GM12874 (cell line): ENCODE results near the gene APBA3.

Experiments used
- TF ChIP-seq, protein P1 (sequence below): IDR thresholded peaks from 2 replicates; pipeline ENCODE4 v1.5.1; 2011; ENCODE audit warnings: low read depth, mild to moderate bottlenecking, control low read depth, low read length, moderate library complexity; ENCODE audit not compliant: insufficient read depth

The APBA3 gene

GRCh38 chr19:3759482-3760254, 1.8 kb downstream of the APBA3 start:
- TF ChIP-seq, protein P1, sequence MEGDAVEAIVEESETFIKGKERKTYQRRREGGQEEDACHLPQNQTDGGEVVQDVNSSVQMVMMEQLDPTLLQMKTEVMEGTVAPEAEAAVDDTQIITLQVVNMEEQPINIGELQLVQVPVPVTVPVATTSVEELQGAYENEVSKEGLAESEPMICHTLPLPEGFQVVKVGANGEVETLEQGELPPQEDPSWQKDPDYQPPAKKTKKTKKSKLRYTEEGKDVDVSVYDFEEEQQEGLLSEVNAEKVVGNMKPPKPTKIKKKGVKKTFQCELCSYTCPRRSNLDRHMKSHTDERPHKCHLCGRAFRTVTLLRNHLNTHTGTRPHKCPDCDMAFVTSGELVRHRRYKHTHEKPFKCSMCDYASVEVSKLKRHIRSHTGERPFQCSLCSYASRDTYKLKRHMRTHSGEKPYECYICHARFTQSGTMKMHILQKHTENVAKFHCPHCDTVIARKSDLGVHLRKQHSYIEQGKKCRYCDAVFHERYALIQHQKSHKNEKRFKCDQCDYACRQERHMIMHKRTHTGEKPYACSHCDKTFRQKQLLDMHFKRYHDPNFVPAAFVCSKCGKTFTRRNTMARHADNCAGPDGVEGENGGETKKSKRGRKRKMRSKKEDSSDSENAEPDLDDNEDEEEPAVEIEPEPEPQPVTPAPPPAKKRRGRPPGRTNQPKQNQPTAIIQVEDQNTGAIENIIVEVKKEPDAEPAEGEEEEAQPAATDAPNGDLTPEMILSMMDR = no peak

- TF ChIP-seq, protein P1 = no peak
These were observed 7.7 kb downstream of the APBA3 start for GRCh38 chr19:3753631-3754410.

DNA sequence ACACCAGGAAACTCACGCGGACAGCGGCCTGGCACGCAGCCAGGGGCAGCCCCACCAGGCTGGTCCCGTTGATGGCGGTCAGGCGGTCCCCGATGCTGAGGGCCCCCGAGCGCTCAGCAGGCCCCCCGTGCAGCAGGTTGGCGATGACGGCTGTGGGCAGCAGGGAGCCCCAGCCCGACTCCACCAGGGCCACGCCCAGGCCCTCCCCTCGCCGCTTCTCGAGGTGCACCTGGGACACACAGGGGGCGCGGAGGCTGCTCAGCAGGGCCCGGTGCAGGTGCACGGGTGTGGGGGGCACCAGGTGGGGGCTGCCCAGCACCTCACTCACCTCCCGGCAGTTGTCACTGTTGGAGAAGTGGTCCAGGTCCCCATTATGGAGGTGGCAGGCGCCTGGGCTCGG, 9.0 kb downstream of the APBA3 start:
- TF ChIP-seq, protein P1 = no peak

- TF ChIP-seq, protein P1 = no peak
These were observed 10.3 kb downstream of the APBA3 start for GRCh38 chr19:3751236-3751635.

- TF ChIP-seq, protein P1 = no peak
These were observed 11.3 kb downstream of the APBA3 start for GRCh38 chr19:3750211-3750610.

GRCh38 chr19:3748965-3749364, 12.5 kb downstream of the APBA3 start:
- TF ChIP-seq, protein P1 = no peak

DNA sequence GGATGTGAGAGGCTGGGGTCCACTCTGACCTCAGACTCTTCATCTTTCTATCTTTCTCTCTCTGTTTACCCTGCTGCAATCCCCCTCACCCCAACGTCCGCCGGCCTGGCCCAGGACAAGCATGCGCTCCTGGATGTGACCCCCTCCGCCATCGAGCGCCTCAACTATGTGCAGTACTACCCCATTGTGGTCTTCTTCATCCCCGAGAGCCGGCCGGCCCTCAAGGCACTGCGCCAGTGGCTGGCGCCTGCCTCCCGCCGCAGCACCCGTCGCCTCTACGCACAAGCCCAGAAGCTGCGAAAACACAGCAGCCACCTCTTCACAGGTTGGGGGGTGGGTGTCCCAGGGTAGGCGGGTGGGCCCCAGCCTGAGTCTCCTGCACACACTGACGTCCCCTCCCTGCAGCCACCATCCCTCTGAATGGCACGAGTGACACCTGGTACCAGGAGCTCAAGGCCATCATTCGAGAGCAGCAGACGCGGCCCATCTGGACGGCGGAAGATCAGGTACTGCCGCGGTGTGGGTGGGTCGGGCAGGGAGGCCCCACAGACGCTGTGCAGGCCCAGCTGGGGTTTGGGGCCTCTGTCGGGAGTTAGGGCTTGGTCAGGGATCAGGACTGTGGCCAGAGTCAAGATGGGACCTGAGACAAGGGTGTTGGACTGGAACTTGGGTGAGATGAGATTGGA, 15.0 kb downstream of the APBA3 start:
- TF ChIP-seq, protein P1 = no peak
